Mesendoderm (in vitro differentiated cells): ENCODE data around the gene BBS4.

Experiments
- DNase-seq: peaks from one replicate; pipeline ENCODE4 v3.0.0; 2013
- H2AK5ac ChIP-seq: 2 replicates; pipeline ENCODE4 v1.6.1; 2013; ENCODE audit warnings: low read length, inconsistent platforms
- H2BK120ac ChIP-seq: 2 replicates; pipeline ENCODE4 v1.6.1; 2013; ENCODE audit warnings: low read depth, mild to moderate bottlenecking, low read length, moderate library complexity, mixed read lengths
- H2BK15ac ChIP-seq: replicated peaks from 2 replicates; pipeline ENCODE4 v1.6.1; 2013; ENCODE audit warnings: low read depth, mild to moderate bottlenecking, moderate library complexity
- H2BK5ac ChIP-seq: 2 replicates; pipeline ENCODE4 v1.6.1; 2013; ENCODE audit warnings: low read length, inconsistent platforms
- H3K18ac ChIP-seq: 2 replicates; pipeline ENCODE4 v1.6.1; 2013; ENCODE audit warnings: mild to moderate bottlenecking, low read length, mixed read lengths
- H3K23ac ChIP-seq: one replicate; pipeline ENCODE4 v1.6.1; 2013; ENCODE audit warnings: low read length
- H3K27ac ChIP-seq: 2 replicates; pipeline ENCODE4 v1.5.1; 2013; ENCODE audit warnings: low read depth, mild to moderate bottlenecking, inconsistent platforms, low read length, moderate library complexity
- H3K27me3 ChIP-seq: 2 replicates; pipeline ENCODE4 v1.6.1; 2013; ENCODE audit warnings: low read length, control low read depth, mild to moderate bottlenecking, inconsistent platforms; ENCODE audit not compliant: insufficient read depth, poor library complexity
- H3K36me3 ChIP-seq: 2 replicates; pipeline ENCODE4 v1.6.1; 2013; ENCODE audit warnings: low read length, inconsistent platforms; ENCODE audit not compliant: control insufficient read depth, insufficient read depth
- H3K4ac ChIP-seq: one replicate; pipeline ENCODE4 v1.6.1; 2013; ENCODE audit warnings: low read depth, mild to moderate bottlenecking, low read length, moderate library complexity
- H3K4me1 ChIP-seq: 2 replicates; pipeline ENCODE4 v1.6.1; 2013; ENCODE audit warnings: low read depth, low read length, inconsistent platforms; ENCODE audit not compliant: control insufficient read depth
- H3K4me2 ChIP-seq: 2 replicates; pipeline ENCODE4 v1.6.1; 2013; ENCODE audit warnings: low read length
- H3K4me3 ChIP-seq: 2 replicates; pipeline ENCODE4 v1.5.1; 2013; ENCODE audit warnings: mild to moderate bottlenecking, low read length
- H3K56ac ChIP-seq: one replicate; pipeline ENCODE4 v1.6.1; 2013; ENCODE audit warnings: low read length
- H3K79me1 ChIP-seq: 2 replicates; pipeline ENCODE4 v1.6.1; 2013; ENCODE audit warnings: low read length, inconsistent platforms
- H3K79me2 ChIP-seq: 2 replicates; pipeline ENCODE4 v1.6.1; 2013; ENCODE audit warnings: mild to moderate bottlenecking, low read length; ENCODE audit not compliant: control insufficient read depth, insufficient read depth
- H3K9ac ChIP-seq: 2 replicates; pipeline ENCODE4 v1.6.1; 2013; ENCODE audit warnings: low read length, inconsistent platforms
- H4K5ac ChIP-seq: one replicate; pipeline ENCODE4 v1.6.1; 2013; ENCODE audit warnings: low read length
- H4K8ac ChIP-seq: one replicate; pipeline ENCODE4 v1.6.1; 2013; ENCODE audit warnings: low read depth, mild to moderate bottlenecking, control low read depth, low read length, moderate library complexity
- WGBS: extraction: QIAGEN DNeasy Blood & Tissue Kit; methylation state at CpG from one replicate; pipeline ENCODE4 v1.1.7; 2013; ENCODE audit warnings: low lambda C conversion rate, missing lambda C conversion rate; ENCODE audit not compliant: insufficient coverage; ENCODE audit errors: extremely low coverage; 5-methylcytosine and 5-hydroxymethylcytosine counted together

Gene BBS4

DNA sequence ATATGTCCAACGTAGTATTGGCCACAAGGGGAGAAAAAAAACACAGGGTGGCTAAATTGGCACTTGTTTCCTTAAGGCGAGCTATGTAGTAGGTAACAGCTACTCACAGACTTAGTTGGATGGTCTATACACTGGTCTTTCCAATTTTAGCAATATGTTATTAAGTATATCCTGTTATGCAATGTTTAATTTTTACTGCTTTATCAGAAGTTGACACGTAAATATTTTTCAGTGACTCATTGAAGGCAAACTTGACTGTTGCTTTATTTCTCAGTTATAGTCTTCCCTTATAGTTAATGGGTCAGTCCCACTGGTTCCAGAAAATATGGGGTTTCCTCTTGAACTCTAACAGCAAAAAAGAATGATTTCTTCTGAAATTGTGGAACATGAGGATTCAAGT is 51.1 kb downstream of the BBS4 start:
- Histone ChIP-seq H4K5ac (no peak overlapping the region), H3K18ac (no peak overlapping the region), H2BK15ac (no peak overlapping the region), H3K27ac (no peak overlapping the region), H3K36me3 (peaks cover 7% of the 10 kb centered on the region), H3K4me2 (no peak overlapping the region), H3K9ac (no peak overlapping the region), H3K79me2 (no peaks in the 10 kb centered on the region), H3K4ac (no peak overlapping the region), H3K56ac (no peak overlapping the region), H3K23ac (no peak overlapping the region), H2BK5ac (no peak overlapping the region), H4K8ac (no peak overlapping the region), H3K79me1 (no peaks in the 10 kb centered on the region), H3K27me3 (no peaks in the 10 kb centered on the region), H2AK5ac (no peak overlapping the region), H3K4me1 (no peaks in the 10 kb centered on the region), H3K4me3 (no peak overlapping the region), H2BK120ac (no peak overlapping the region)
- no CpG with 5 or more reads among the region's 3 CpGs for WGBS
- no peak for DNase-seq

DNA sequence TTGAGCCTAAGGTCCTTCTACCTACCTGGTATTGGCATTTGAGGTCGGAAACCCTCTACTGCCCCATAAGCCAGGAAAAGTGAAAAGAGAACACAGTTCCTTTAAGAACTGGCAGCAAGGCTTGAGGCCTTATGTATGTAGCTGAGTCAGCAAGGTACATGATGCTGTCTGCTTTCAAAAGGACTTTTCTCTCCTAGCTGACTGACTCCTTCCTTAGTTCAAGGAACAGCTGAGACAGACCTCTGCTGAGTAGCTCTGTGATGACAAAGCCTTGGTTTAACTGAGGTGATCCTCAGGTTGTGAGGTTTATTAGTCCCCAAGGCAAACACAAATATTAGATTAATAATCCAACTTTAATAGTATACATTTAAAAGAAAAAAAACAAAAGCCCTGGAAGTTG is 51.7 kb downstream of the BBS4 start:
- no peak overlapping the region for H4K5ac ChIP-seq
- H3K56ac ChIP-seq: no peak overlapping the region
- H3K4me3 ChIP-seq: no peak overlapping the region
- H2BK5ac ChIP-seq: no peak overlapping the region
- H3K4me2 ChIP-seq: no peak overlapping the region
- no peak overlapping the region for H2AK5ac ChIP-seq
- H4K8ac ChIP-seq: no peak overlapping the region
- H3K27me3 ChIP-seq: no peaks in the 10 kb centered on the region
- DNase-seq: no peak
- no peak overlapping the region for H3K23ac ChIP-seq
- H3K18ac ChIP-seq: no peak overlapping the region
- H2BK120ac ChIP-seq: no peak overlapping the region
- no peak overlapping the region for H2BK15ac ChIP-seq
- no CpG with 5 or more reads among the region's 1 CpG for WGBS
- peaks cover 7% of the 10 kb centered on the region for H3K36me3 ChIP-seq
- no peaks in the 10 kb centered on the region for H3K4me1 ChIP-seq
- no peaks in the 10 kb centered on the region for H3K79me2 ChIP-seq
- no peaks in the 10 kb centered on the region for H3K79me1 ChIP-seq
- no peak overlapping the region for H3K27ac ChIP-seq
- no peak overlapping the region for H3K9ac ChIP-seq
- no peak overlapping the region for H3K4ac ChIP-seq

DNA sequence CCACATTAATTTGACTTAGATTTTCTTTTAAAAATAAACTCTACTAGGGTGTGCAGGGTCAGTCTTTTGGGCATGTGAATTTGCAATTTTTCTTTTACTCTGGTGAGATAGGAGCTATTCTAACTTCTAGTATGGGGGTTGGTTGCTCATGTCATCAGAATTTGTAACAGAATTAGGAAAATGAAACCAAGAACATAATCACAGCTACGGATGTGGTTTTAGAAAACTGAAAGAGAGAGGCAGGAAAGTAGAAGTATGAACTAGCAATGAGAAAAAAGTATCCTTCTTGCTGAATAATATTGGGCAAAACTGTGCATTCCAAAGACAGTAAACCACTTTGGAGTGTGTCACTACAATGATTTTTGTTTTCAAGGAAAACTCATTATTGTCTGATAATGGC is 54.2 kb downstream of the BBS4 start:
- H3K79me2 ChIP-seq: no peaks in the 10 kb centered on the region
- no peak overlapping the region for H2BK15ac ChIP-seq
- H3K27me3 ChIP-seq: no peaks in the 10 kb centered on the region
- no peak overlapping the region for H3K4me3 ChIP-seq
- H3K4me2 ChIP-seq: no peak overlapping the region
- no peak overlapping the region for H3K9ac ChIP-seq
- H3K23ac ChIP-seq: no peak overlapping the region
- whole genome bisulfite sequencing: no CpG with 5 or more reads among the region's 1 CpG
- no peak overlapping the region for H2AK5ac ChIP-seq
- no peak overlapping the region for H3K56ac ChIP-seq
- H2BK120ac ChIP-seq: no peak overlapping the region
- no peaks in the 10 kb centered on the region for H3K79me1 ChIP-seq
- H4K8ac ChIP-seq: no peak overlapping the region
- no peaks in the 10 kb centered on the region for H3K4me1 ChIP-seq
- no peak overlapping the region for H3K27ac ChIP-seq
- H3K4ac ChIP-seq: no peak overlapping the region
- H3K18ac ChIP-seq: no peak overlapping the region
- H2BK5ac ChIP-seq: no peak overlapping the region
- DNase-seq: no peak
- peaks cover 6% of the 10 kb centered on the region for H3K36me3 ChIP-seq
- no peak overlapping the region for H4K5ac ChIP-seq

DNA sequence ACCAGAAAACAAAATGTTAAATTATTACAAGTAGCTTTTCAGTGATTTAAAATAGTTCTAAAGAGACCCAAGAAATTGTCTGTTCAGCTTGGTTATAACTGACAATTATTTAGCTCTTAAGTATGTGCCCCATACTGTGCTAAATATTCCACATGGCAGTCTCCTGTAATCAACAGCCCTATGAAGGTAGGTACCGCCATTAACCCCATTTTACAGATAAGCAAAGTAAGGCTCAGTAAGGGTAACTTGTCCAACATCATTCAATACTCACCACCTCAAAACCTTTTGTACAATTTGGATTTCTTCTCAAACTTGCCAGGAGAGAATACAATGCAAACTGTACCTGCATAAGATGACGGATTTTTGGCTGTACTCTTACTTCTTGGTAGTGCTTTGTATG is 63.7 kb downstream of the BBS4 start:
- H3K36me3 ChIP-seq: peaks cover 3% of the 10 kb centered on the region
- no peak overlapping the region for H3K9ac ChIP-seq
- H4K8ac ChIP-seq: no peak overlapping the region

DNA sequence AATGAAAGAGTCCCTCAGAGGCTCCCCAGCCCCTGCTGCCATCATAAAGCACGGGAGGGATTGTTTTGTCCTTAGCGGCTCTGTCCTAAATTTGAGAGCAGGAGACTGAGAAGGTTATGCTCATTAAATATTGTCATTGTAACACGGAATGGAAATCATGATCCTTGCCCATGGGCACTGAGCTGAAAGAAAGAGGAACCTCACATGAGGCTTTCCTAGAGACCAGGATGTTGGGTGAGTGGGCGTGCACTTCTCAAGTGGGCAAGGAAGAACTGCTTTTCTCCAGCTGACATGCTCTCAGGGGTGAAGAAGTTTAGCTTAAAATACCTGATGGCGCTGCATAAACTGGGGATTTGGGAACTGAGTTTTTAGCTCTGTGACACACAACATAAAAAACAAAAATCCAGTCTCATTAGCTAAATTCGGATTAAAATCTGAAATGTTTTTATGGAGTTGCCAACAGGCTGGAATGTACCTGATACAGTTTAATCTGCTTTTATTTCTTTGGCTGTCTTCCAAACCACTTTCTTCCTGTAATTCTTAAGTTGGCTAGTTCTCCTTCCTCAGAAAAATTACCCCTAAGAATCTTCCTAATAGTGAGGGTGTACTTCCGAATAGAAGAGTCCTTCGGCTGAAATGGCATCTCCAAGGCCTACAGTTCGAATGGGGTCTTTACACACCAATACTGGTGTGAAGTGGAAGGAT is 65.9 kb downstream of the BBS4 start:
- H3K36me3 ChIP-seq: peaks cover 3% of the 10 kb centered on the region
- no peak overlapping the region for H2BK5ac ChIP-seq
- H3K18ac ChIP-seq: no peak overlapping the region

More for the DNA sequence above, 63.7 kb downstream of the BBS4 start:
- Histone ChIP-seq H2BK15ac (no peak overlapping the region), H3K23ac (no peak overlapping the region), H2BK120ac (no peak overlapping the region), H3K4me2 (no peak overlapping the region), H3K4me3 (no peak overlapping the region), H2BK5ac (no peak overlapping the region), H3K56ac (no peak overlapping the region), H3K79me1 (no peaks in the 10 kb centered on the region), H3K4me1 (no peaks in the 10 kb centered on the region), H2AK5ac (no peak overlapping the region), H4K5ac (no peak overlapping the region), H3K79me2 (no peaks in the 10 kb centered on the region), H3K27me3 (no peaks in the 10 kb centered on the region), H3K18ac (no peak overlapping the region), H3K27ac (no peak overlapping the region), H3K4ac (no peak overlapping the region)
- no CpG with 5 or more reads among the region's 2 CpGs for WGBS
- DNase-seq: no peak

DNA sequence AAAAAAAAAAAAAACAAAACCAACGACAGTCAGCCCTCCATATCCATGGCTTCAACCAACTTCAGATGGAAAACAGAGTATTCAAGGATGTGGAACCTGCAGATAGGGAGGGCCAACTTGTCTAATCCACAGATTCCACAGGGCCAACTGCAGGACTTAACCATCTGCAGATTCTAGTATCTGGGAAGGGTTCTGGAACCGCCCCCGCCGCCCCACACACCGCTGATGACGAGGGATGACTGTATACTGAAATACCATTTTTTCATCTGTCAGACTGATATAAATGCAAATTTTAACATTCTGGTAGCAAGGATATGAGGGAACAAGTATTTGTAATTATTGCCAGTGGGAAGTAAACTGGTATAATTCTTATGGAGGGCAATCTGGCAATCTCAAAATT is 68.1 kb downstream of the BBS4 start:
- Histone ChIP-seq H3K4me2 (no peak overlapping the region), H3K23ac (no peak overlapping the region), H3K4me1 (no peaks in the 10 kb centered on the region), H3K79me1 (no peaks in the 10 kb centered on the region), H4K5ac (no peak overlapping the region), H2BK5ac (no peak overlapping the region), H3K79me2 (no peaks in the 10 kb centered on the region), H3K56ac (no peak overlapping the region), H2BK120ac (no peak overlapping the region), H3K36me3 (peaks cover 3% of the 10 kb centered on the region), H3K18ac (no peak overlapping the region), H3K9ac (no peak overlapping the region), H3K27ac (no peak overlapping the region), H2BK15ac (no peak overlapping the region), H3K4ac (no peak overlapping the region), H4K8ac (no peak overlapping the region), H3K27me3 (no peaks in the 10 kb centered on the region), H3K4me3 (no peak overlapping the region), H2AK5ac (no peak overlapping the region)
- no peak for DNase-seq
- no CpG with 5 or more reads among the region's 6 CpGs for WGBS

More for the DNA sequence above, 65.9 kb downstream of the BBS4 start:
- no peaks in the 10 kb centered on the region for H3K79me2 ChIP-seq
- no peaks in the 10 kb centered on the region for H3K27me3 ChIP-seq
- no peak overlapping the region for H3K4ac ChIP-seq
- no peak overlapping the region for H3K4me3 ChIP-seq
- no CpG with 5 or more reads among the region's 9 CpGs for WGBS
- H3K79me1 ChIP-seq: no peaks in the 10 kb centered on the region
- H3K4me1 ChIP-seq: no peaks in the 10 kb centered on the region
- H4K5ac ChIP-seq: no peak overlapping the region
- no peak overlapping the region for H3K27ac ChIP-seq
- no peak overlapping the region for H3K9ac ChIP-seq
- no peak overlapping the region for H2BK15ac ChIP-seq
- no peak for DNase-seq
- no peak overlapping the region for H2BK120ac ChIP-seq
- H3K56ac ChIP-seq: no peak overlapping the region
- no peak overlapping the region for H3K4me2 ChIP-seq
- H2AK5ac ChIP-seq: no peak overlapping the region
- H3K23ac ChIP-seq: no peak overlapping the region
- H4K8ac ChIP-seq: no peak overlapping the region
